Testis (tissue), 3 donors: ENCODE data around the gene ANKS1B. TPM values are rescaled to one million over a fixed set of nuclear protein-coding genes. Genes with fewer than 3 reads are reported as not detected.
A peak's percentile ranks its signal among the peaks of the same experiment; 100 is the strongest.

ENCODE experiments used
- DNase-seq: peaks from one replicate; pipeline ENCODE4 v3.0.0-alpha.2; 2019
- H3K27ac ChIP-seq, 2 donors: fragments of 200-600 bp; sonication (generic); one replicate each; pipeline ENCODE4 v1.5.1; 2019
- H3K27me3 ChIP-seq: fragments of 200-600 bp; sonication (generic); one replicate; pipeline ENCODE4 v1.5.1; 2019
- H3K36me3 ChIP-seq: fragments of 200-600 bp; sonication (generic); one replicate; pipeline ENCODE4 v1.5.1; 2017; ENCODE audit warnings: low read depth; ENCODE audit errors: missing control alignments
- H3K4me1 ChIP-seq: fragments of 200-600 bp; sonication (generic); one replicate; pipeline ENCODE4 v1.5.1; 2019
- H3K4me3 ChIP-seq, 2 donors: fragments of 200-600 bp; sonication (generic); one replicate each; pipeline ENCODE4 v1.5.1; 2017 to 2019
- H3K9me3 ChIP-seq: fragments of 200-600 bp; sonication (generic); one replicate; pipeline ENCODE4 v1.5.1; 2017
- POLR2A ChIP-seq: fragments of 450-650 bp; IDR thresholded peaks from one replicate; pipeline ENCODE4 v1.6.1; 2017; ENCODE audit warnings: antibody characterized with exemption, mild to moderate bottlenecking, moderate library complexity
- WGBS, 2 donors: methylation state at CpG; one replicate each; pipeline ENCODE4 v1.1.5; 2018; 5-methylcytosine and 5-hydroxymethylcytosine counted together
- intact Hi-C: fragments of 100-400 bp; cut with DNase I; formaldehyde crosslinking; loops from one replicate; pipeline ENCODE4 v1.15.1; 2023; ENCODE audit warnings: low total_unique reads
- polyA plus RNA-seq: library from polyadenylated mRNA; stranded (reverse); fragments of 350-450 nt; fragmentation: Illumina TruSeq; extraction: RNeasy Lipid Tissue Mini Kit (QIAGEN cat#74804); gene quantifications from one replicate; pipeline ENCODE4 v1.2.3, GENCODE V29; 2014; ENCODE audit warnings: low read depth, low replicate concordance; ENCODE audit not compliant: insufficient read depth
- total RNA-seq, 2 donors: library from RNA; depleted of rRNA; stranded (reverse); fragments of >200 nt; gene quantifications; one replicate each; pipeline ENCODE4 v1.2.3, GENCODE V29; 2016
- TF ChIP-seq, protein P1 (sequence below), 3 experiments: fragments of 450-650 bp in 2 of 3; fragments of 200-600 bp in 1 of 3; sonication (generic) in 1 of 3; IDR thresholded peaks; one replicate each; pipeline ENCODE4 v1.5.1; 2016 to 2019; ENCODE audit warnings: antibody characterized with exemption in 3 of 3, mild to moderate bottlenecking in 2 of 3, moderate library complexity in 1 of 3

ANKS1B gene
- total and polyA plus RNA-seq, 3 donors from 2014 or later = 26.8 to 58.2 (median 30.9) TPM

GRCh38 chr12:99393763-99394162, 591.0 kb downstream of the ANKS1B start:
- intact Hi-C loops = no loop called here
- no peaks in the 10 kb centered on the region for H3K27me3 ChIP-seq
- H3K27ac ChIP-seq = no peak overlapping the region
- no peaks in the 10 kb centered on the region for H3K9me3 ChIP-seq
- DNase-seq = no peak
- H3K36me3 ChIP-seq = no peaks in the 10 kb centered on the region
- TF ChIP-seq, protein P1, sequence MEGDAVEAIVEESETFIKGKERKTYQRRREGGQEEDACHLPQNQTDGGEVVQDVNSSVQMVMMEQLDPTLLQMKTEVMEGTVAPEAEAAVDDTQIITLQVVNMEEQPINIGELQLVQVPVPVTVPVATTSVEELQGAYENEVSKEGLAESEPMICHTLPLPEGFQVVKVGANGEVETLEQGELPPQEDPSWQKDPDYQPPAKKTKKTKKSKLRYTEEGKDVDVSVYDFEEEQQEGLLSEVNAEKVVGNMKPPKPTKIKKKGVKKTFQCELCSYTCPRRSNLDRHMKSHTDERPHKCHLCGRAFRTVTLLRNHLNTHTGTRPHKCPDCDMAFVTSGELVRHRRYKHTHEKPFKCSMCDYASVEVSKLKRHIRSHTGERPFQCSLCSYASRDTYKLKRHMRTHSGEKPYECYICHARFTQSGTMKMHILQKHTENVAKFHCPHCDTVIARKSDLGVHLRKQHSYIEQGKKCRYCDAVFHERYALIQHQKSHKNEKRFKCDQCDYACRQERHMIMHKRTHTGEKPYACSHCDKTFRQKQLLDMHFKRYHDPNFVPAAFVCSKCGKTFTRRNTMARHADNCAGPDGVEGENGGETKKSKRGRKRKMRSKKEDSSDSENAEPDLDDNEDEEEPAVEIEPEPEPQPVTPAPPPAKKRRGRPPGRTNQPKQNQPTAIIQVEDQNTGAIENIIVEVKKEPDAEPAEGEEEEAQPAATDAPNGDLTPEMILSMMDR (IDR thresholded peaks at IDR 0.05) = no peak
- TF ChIP-seq POLR2A = no peak
- H3K4me3 ChIP-seq = no peak overlapping the region
- no peaks in the 10 kb centered on the region for H3K4me1 ChIP-seq

DNA sequence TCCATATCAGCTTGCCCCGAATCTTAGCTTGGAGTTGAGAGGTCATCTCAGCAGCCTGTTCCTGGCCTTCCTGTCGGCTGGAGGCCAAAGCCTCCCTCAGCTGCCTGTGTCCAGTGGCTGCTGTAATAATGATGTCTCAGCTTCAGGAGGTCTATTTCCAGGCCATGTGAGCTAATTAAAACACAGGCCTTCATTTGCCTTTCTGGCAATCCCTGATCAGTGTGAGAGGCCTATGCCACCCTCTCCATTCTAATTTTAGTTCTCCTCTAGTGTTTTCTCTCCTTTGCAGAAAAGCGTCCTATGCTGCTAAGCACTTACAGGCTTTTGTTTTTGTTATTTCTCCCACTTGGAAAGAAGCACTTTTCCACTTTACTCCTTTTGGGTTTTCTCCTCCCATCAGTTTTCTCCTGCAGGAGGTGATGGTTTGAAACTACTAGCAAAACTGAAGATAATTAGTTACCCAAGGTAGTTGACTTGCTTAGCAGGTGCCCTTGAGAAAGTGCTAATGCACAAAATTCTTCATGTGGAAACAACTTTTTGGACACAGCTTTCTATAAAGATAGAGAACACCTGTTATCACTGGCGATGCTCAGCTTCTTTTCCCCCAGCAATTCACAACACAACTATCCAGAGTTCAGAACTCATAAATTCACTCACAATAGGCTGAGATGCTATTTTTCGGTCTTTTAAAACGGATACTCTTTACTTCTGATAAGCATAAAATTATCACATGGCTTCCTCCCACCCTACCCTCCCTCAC, 592.5 kb downstream of the ANKS1B start:
- no peaks in the 10 kb centered on the region for H3K9me3 ChIP-seq
- WGBS, 2 donors = 63 to 67% methylated on average over 6 of the region's 6 CpGs
- no peak overlapping the region for H3K4me3 ChIP-seq
- H3K4me1 ChIP-seq = no peaks in the 10 kb centered on the region
- intact Hi-C loops = no loop called here
- no peak for DNase-seq
- H3K36me3 ChIP-seq = no peaks in the 10 kb centered on the region
- H3K27ac ChIP-seq = no peak overlapping the region
- TF ChIP-seq, protein P1 (IDR thresholded peaks at IDR 0.05) = no peak
- no peak for TF ChIP-seq POLR2A
- no peaks in the 10 kb centered on the region for H3K27me3 ChIP-seq

DNA sequence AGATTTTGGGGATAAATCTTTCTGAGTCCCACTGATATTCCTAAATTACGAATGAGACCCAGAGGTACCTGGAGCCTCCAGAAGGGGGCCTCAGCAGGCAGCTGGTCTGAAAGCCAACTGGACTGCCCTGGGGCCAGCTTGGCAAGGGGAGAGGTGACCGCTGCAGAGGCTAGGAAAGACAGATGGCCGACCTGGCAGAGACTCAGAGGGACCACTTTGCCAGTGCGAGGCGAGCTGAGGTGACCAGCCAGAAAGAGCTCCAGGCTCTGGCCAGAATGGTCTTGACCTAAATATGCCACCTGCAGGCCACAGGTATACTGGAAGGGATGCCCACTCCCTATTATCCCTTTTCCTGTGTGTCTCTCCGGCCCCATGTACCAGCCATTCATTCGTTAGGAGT, 594.0 kb downstream of the ANKS1B start:
- WGBS, 2 donors = 75 to 81% methylated on average over 5 to 7 of the region's 7 CpGs

GRCh38 chr12:99389751-99390150, 595.0 kb downstream of the ANKS1B start:
- 92 to 97% methylated on average over 3 of the region's 3 CpGs for WGBS, 2 donors
- no peaks in the 10 kb centered on the region for H3K27me3 ChIP-seq
- no peaks in the 10 kb centered on the region for H3K4me1 ChIP-seq
- H3K36me3 ChIP-seq = no peaks in the 10 kb centered on the region
- H3K27ac ChIP-seq = no peak overlapping the region
- no peak for DNase-seq
- TF ChIP-seq, protein P1 (IDR thresholded peaks at IDR 0.05) = no peak
- no peak for TF ChIP-seq POLR2A
- H3K4me3 ChIP-seq = no peak overlapping the region
- intact Hi-C loops = no loop called here
- H3K9me3 ChIP-seq = no peaks in the 10 kb centered on the region

More for the DNA sequence above, 594.0 kb downstream of the ANKS1B start:
- no peaks in the 10 kb centered on the region for H3K4me1 ChIP-seq
- intact Hi-C loops = no loop called here
- DNase-seq = peak; percentile 43
- H3K4me3 ChIP-seq = no peak overlapping the region
- no peaks in the 10 kb centered on the region for H3K27me3 ChIP-seq
- no peak overlapping the region for H3K27ac ChIP-seq
- H3K9me3 ChIP-seq = no peaks in the 10 kb centered on the region
- TF ChIP-seq, protein P1 (IDR thresholded peaks at IDR 0.05) = peak in 1 of 3 experiments; percentile 27
- TF ChIP-seq POLR2A = no peak
- H3K36me3 ChIP-seq = no peaks in the 10 kb centered on the region

- Histone ChIP-seq H3K36me3 (no peaks in the 10 kb centered on the region), H3K27me3 (no peaks in the 10 kb centered on the region), H3K4me3 (no peak overlapping the region), H3K27ac (no peak overlapping the region), H3K9me3 (no peaks in the 10 kb centered on the region), H3K4me1 (no peaks in the 10 kb centered on the region)
- WGBS, 2 donors = 26 to 48% methylated on average over 1 of the region's 1 CpG
- TF ChIP-seq POLR2A = no peak
- TF ChIP-seq, protein P1 (IDR thresholded peaks at IDR 0.05) = no peak
- intact Hi-C loops = no loop called here
- no peak for DNase-seq
These were observed 596.0 kb downstream of the ANKS1B start for GRCh38 chr12:99388671-99389195.
